Measurements from ENCODE around the gene MAP3K9. TPM values are rescaled to one million over a fixed set of nuclear protein-coding genes. Genes with fewer than 3 reads are reported as not detected.

Gene MAP3K9
- total and polyA plus RNA-seq, 2 experiments from 2014 or later = 4.4 to 9.2 TPM

DNA sequence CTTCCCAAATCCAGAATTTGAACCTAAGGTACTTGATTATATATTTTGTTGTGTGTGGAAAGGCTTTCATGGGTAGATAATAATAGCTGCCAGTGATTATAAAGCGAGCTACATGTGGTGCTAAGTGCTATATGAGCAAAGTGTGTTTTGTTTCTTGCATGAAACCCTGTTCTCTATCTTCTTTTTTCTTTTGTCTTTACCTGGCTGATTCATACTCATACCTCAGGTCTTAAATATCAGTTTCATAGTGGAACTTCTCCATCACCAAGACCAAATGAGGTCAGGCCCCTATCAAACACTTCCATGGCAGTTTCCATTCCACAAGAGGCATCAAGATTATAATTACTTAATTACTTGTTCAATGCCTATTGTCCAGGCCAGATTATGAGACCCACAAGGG is 6.9 kb downstream of the MAP3K9 start:
- no peak overlapping the region for H3K4me3 ChIP-seq
- 91% methylated on average over 1 of the region's 1 CpG for WGBS (ENCODE audit: low lambda C conversion rate, missing lambda C conversion rate)
- H3K4me1 ChIP-seq (ENCODE audit: insufficient read depth) = no peaks in the 10 kb centered on the region
- peaks cover 14% of the 10 kb centered on the region for H4K20me1 ChIP-seq (ENCODE audit: insufficient read depth, poor library complexity, severe bottlenecking)
- H3K79me2 ChIP-seq = peaks cover 71% of the 10 kb centered on the region
- TF ChIP-seq EZH2 (IDR thresholded peaks at IDR 0.05; ENCODE audit: borderline replicate concordance) = no peak
- TF ChIP-seq EZH2phosphoT487 (IDR thresholded peaks at IDR 0.05; ENCODE audit: low read depth, severe bottlenecking, unreplicated experiment) = no peak
- TF ChIP-seq, protein P1, sequence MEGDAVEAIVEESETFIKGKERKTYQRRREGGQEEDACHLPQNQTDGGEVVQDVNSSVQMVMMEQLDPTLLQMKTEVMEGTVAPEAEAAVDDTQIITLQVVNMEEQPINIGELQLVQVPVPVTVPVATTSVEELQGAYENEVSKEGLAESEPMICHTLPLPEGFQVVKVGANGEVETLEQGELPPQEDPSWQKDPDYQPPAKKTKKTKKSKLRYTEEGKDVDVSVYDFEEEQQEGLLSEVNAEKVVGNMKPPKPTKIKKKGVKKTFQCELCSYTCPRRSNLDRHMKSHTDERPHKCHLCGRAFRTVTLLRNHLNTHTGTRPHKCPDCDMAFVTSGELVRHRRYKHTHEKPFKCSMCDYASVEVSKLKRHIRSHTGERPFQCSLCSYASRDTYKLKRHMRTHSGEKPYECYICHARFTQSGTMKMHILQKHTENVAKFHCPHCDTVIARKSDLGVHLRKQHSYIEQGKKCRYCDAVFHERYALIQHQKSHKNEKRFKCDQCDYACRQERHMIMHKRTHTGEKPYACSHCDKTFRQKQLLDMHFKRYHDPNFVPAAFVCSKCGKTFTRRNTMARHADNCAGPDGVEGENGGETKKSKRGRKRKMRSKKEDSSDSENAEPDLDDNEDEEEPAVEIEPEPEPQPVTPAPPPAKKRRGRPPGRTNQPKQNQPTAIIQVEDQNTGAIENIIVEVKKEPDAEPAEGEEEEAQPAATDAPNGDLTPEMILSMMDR (IDR thresholded peaks at IDR 0.05; ENCODE audit: poor library complexity) = no peak
- no peaks in the 10 kb centered on the region for H3K9me2 ChIP-seq (replicated peaks; ENCODE audit: insufficient read depth)
- no peaks in the 10 kb centered on the region for H3K9me3 ChIP-seq (ENCODE audit: low read depth)
- no peak overlapping the region for H3K4me2 ChIP-seq
- no peaks in the 10 kb centered on the region for H3K27me3 ChIP-seq
- H3K27ac ChIP-seq = no peak overlapping the region
- no peak overlapping the region for H2AFZ ChIP-seq
- no peak for DNase-seq (ENCODE audit: low spot score)
- no peaks in the 10 kb centered on the region for H3K36me3 ChIP-seq (replicated peaks; ENCODE audit: insufficient read depth, low read depth)

GRCh38 chr14:70801836-70802235 is 7.5 kb downstream of the MAP3K9 start:
- no peaks in the 10 kb centered on the region for H3K9me3 ChIP-seq (ENCODE audit: low read depth)
- no peaks in the 10 kb centered on the region for H3K27me3 ChIP-seq
- no peaks in the 10 kb centered on the region for H3K9me2 ChIP-seq (replicated peaks; ENCODE audit: insufficient read depth)
- H3K36me3 ChIP-seq (replicated peaks; ENCODE audit: insufficient read depth, low read depth) = no peaks in the 10 kb centered on the region
- H3K79me2 ChIP-seq = peaks cover 71% of the 10 kb centered on the region
- 66% methylated on average over 5 of the region's 5 CpGs for WGBS (ENCODE audit: low lambda C conversion rate, missing lambda C conversion rate)
- no peak overlapping the region for H3K27ac ChIP-seq
- H4K20me1 ChIP-seq (ENCODE audit: insufficient read depth, poor library complexity, severe bottlenecking) = peaks cover 8% of the 10 kb centered on the region
- no peaks in the 10 kb centered on the region for H3K4me1 ChIP-seq (ENCODE audit: insufficient read depth)
- H3K4me3 ChIP-seq = no peak overlapping the region
- TF ChIP-seq, protein P1 (IDR thresholded peaks at IDR 0.05; ENCODE audit: poor library complexity) = no peak
- TF ChIP-seq EZH2phosphoT487 (IDR thresholded peaks at IDR 0.05; ENCODE audit: low read depth, severe bottlenecking, unreplicated experiment) (no peak), EZH2 (IDR thresholded peaks at IDR 0.05; ENCODE audit: borderline replicate concordance) (no peak)
- DNase-seq (ENCODE audit: low spot score) = no peak
- no peak overlapping the region for H2AFZ ChIP-seq
- no peak overlapping the region for H3K4me2 ChIP-seq

GRCh38 chr14:70796551-70796950 is 12.8 kb downstream of the MAP3K9 start:
- Histone ChIP-seq H3K4me3 (no peak overlapping the region), H3K4me2 (no peak overlapping the region), H3K79me2 (peaks cover 43% of the 10 kb centered on the region), H3K27ac (no peak overlapping the region), H3K36me3 (replicated peaks; ENCODE audit: insufficient read depth, low read depth) (no peaks in the 10 kb centered on the region), H2AFZ (no peak overlapping the region), H3K4me1 (ENCODE audit: insufficient read depth) (no peaks in the 10 kb centered on the region), H4K20me1 (ENCODE audit: insufficient read depth, poor library complexity, severe bottlenecking) (no peaks in the 10 kb centered on the region), H3K9me2 (replicated peaks; ENCODE audit: insufficient read depth) (no peaks in the 10 kb centered on the region), H3K27me3 (no peaks in the 10 kb centered on the region), H3K9me3 (ENCODE audit: low read depth) (no peaks in the 10 kb centered on the region)
- no peak for DNase-seq (ENCODE audit: low spot score)
- 98% methylated on average over 8 of the region's 8 CpGs for WGBS (ENCODE audit: low lambda C conversion rate, missing lambda C conversion rate)
- TF ChIP-seq, protein P1 (IDR thresholded peaks at IDR 0.05; ENCODE audit: poor library complexity) = no peak
- no peak for TF ChIP-seq EZH2phosphoT487 (IDR thresholded peaks at IDR 0.05; ENCODE audit: low read depth, severe bottlenecking, unreplicated experiment)
- TF ChIP-seq EZH2 (IDR thresholded peaks at IDR 0.05; ENCODE audit: borderline replicate concordance) = no peak

DNA sequence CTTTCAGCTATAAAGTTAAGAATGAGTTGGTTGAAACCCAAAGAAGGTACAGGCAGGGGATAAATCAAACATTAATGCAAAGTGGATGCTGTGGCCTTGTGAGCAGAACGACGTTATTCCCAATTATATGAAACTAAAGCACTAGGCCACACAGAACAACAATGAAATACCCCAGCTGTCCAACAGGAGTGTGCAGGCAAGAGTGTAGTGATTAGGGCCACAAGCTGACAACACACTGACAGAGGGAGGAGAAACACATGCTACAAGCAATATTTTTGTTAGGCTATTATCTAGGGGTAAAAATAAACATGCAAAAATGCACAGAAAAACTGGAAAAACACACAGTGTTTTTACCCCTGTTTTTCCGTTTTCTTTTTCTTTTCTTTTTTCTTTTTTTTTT is 15.0 kb downstream of the MAP3K9 start:
- Histone ChIP-seq H3K27me3 (no peaks in the 10 kb centered on the region), H3K4me1 (ENCODE audit: insufficient read depth) (no peaks in the 10 kb centered on the region), H4K20me1 (ENCODE audit: insufficient read depth, poor library complexity, severe bottlenecking) (no peaks in the 10 kb centered on the region), H3K4me2 (no peak overlapping the region), H3K4me3 (no peak overlapping the region), H2AFZ (no peak overlapping the region), H3K27ac (no peak overlapping the region), H3K9me3 (ENCODE audit: low read depth) (no peaks in the 10 kb centered on the region), H3K9me2 (replicated peaks; ENCODE audit: insufficient read depth) (no peaks in the 10 kb centered on the region), H3K36me3 (replicated peaks; ENCODE audit: insufficient read depth, low read depth) (no peaks in the 10 kb centered on the region), H3K79me2 (peaks cover 36% of the 10 kb centered on the region)
- WGBS (ENCODE audit: low lambda C conversion rate, missing lambda C conversion rate) = 80% methylated on average over 3 of the region's 3 CpGs
- no peak for DNase-seq (ENCODE audit: low spot score)
- TF ChIP-seq EZH2phosphoT487 (IDR thresholded peaks at IDR 0.05; ENCODE audit: low read depth, severe bottlenecking, unreplicated experiment) = no peak
- TF ChIP-seq, protein P1 (IDR thresholded peaks at IDR 0.05; ENCODE audit: poor library complexity) = no peak
- TF ChIP-seq EZH2 (IDR thresholded peaks at IDR 0.05; ENCODE audit: borderline replicate concordance) = no peak
